Rectal smooth muscle tissue (tissue), 1 donor: ENCODE results near the gene MAFG.

Experiments
- H3K27ac ChIP-seq: one replicate; pipeline ENCODE4 v1.7.0; 2013; ENCODE audit warnings: low read depth, low read length, inconsistent platforms
- H3K27me3 ChIP-seq: one replicate; pipeline ENCODE4 v1.7.0; 2013; ENCODE audit warnings: low read length; ENCODE audit not compliant: control insufficient read depth, insufficient read depth
- H3K36me3 ChIP-seq: one replicate; pipeline ENCODE4 v1.7.0; 2013; ENCODE audit warnings: low read length; ENCODE audit not compliant: control insufficient read depth, insufficient read depth
- H3K4me1 ChIP-seq: one replicate; pipeline ENCODE4 v1.7.0; 2013; ENCODE audit warnings: low read length; ENCODE audit not compliant: control insufficient read depth, insufficient read depth
- H3K4me3 ChIP-seq: one replicate; pipeline ENCODE4 v1.7.0; 2013; ENCODE audit warnings: low read length
- H3K9ac ChIP-seq: one replicate; pipeline ENCODE4 v1.7.0; 2013; ENCODE audit warnings: low read length

Gene MAFG

GRCh38 chr17:81930142-81931125, 2.9 kb upstream of the MAFG start:
- no peaks in the 10 kb centered on the region for H3K36me3 ChIP-seq
- peaks cover 6% of the 10 kb centered on the region for H3K4me1 ChIP-seq
- H3K9ac ChIP-seq: no peak overlapping the region
- H3K27me3 ChIP-seq: peaks cover 5% of the 10 kb centered on the region
- no peak overlapping the region for H3K4me3 ChIP-seq
- H3K27ac ChIP-seq: no peak overlapping the region

- H3K36me3 ChIP-seq: no peaks in the 10 kb centered on the region
- H3K9ac ChIP-seq: no peak overlapping the region
- H3K27me3 ChIP-seq: peaks cover 5% of the 10 kb centered on the region
- H3K4me1 ChIP-seq: peaks cover 12% of the 10 kb centered on the region
- no peak overlapping the region for H3K27ac ChIP-seq
- H3K4me3 ChIP-seq: no peak overlapping the region
Measured at GRCh38 chr17:81929253-81930141, 2.0 kb upstream of the MAFG start.

- Histone ChIP-seq H3K4me1 (peaks cover 14% of the 10 kb centered on the region), H3K27me3 (peaks cover 5% of the 10 kb centered on the region), H3K4me3 (peak overlapping the region; percentile 71), H3K36me3 (no peaks in the 10 kb centered on the region), H3K9ac (no peak overlapping the region), H3K27ac (no peak overlapping the region)
Measured at GRCh38 chr17:81928544-81929252, 1.2 kb upstream of the MAFG start.

- H3K27me3 ChIP-seq: peaks cover 3% of the 10 kb centered on the region
- H3K36me3 ChIP-seq: peaks cover 6% of the 10 kb centered on the region
- peak overlapping the region; percentile 61 for H3K9ac ChIP-seq
- peaks cover 20% of the 10 kb centered on the region for H3K4me1 ChIP-seq
- H3K27ac ChIP-seq: peak overlapping the region; percentile 91
- peak overlapping the region; percentile 89 for H3K4me3 ChIP-seq
Measured at GRCh38 chr17:81927152-81927652, 333 bp downstream of the MAFG start.

GRCh38 chr17:81926451-81927151, 934 bp downstream of the MAFG start:
- H3K4me1 ChIP-seq: peaks cover 20% of the 10 kb centered on the region
- H3K9ac ChIP-seq: peak overlapping the region; percentile 61
- H3K36me3 ChIP-seq: peaks cover 11% of the 10 kb centered on the region
- no peaks in the 10 kb centered on the region for H3K27me3 ChIP-seq
- H3K27ac ChIP-seq: peak overlapping the region; percentile 91
- peak overlapping the region; percentile 89 for H3K4me3 ChIP-seq

GRCh38 chr17:81925860-81926450, 1.6 kb downstream of the MAFG start:
- peaks cover 15% of the 10 kb centered on the region for H3K36me3 ChIP-seq
- H3K9ac ChIP-seq: peak overlapping the region; percentile 61
- peak overlapping the region; percentile 89 for H3K4me3 ChIP-seq
- H3K27ac ChIP-seq: peak overlapping the region; percentile 91
- H3K4me1 ChIP-seq: peaks cover 20% of the 10 kb centered on the region
- no peaks in the 10 kb centered on the region for H3K27me3 ChIP-seq

GRCh38 chr17:81924557-81925532, 2.7 kb downstream of the MAFG start:
- no peak overlapping the region for H3K9ac ChIP-seq
- H3K4me3 ChIP-seq: no peak overlapping the region
- no peak overlapping the region for H3K27ac ChIP-seq
- H3K36me3 ChIP-seq: peaks cover 18% of the 10 kb centered on the region
- H3K27me3 ChIP-seq: no peaks in the 10 kb centered on the region
- H3K4me1 ChIP-seq: peaks cover 20% of the 10 kb centered on the region

GRCh38 chr17:81923302-81924260, 4.0 kb downstream of the MAFG start:
- H3K36me3 ChIP-seq: peaks cover 23% of the 10 kb centered on the region
- no peak overlapping the region for H3K9ac ChIP-seq
- H3K27ac ChIP-seq: peak overlapping the region; percentile 43
- peaks cover 20% of the 10 kb centered on the region for H3K4me1 ChIP-seq
- no peaks in the 10 kb centered on the region for H3K27me3 ChIP-seq
- peak overlapping the region; percentile 45 for H3K4me3 ChIP-seq

GRCh38 chr17:81922566-81923301, 4.8 kb downstream of the MAFG start:
- peak overlapping the region; percentile 41 for H3K4me3 ChIP-seq
- no peak overlapping the region for H3K9ac ChIP-seq
- no peaks in the 10 kb centered on the region for H3K27me3 ChIP-seq
- H3K36me3 ChIP-seq: peaks cover 23% of the 10 kb centered on the region
- H3K4me1 ChIP-seq: peaks cover 20% of the 10 kb centered on the region
- H3K27ac ChIP-seq: no peak overlapping the region
